ENCODE results near the gene SYNJ2BP.
A peak's percentile ranks its signal among the peaks of the same experiment; 100 is the strongest.
"Not testable (repeated sequence)": the region's sequence is repeated elsewhere in the genome, so short reads cannot be mapped to it uniquely, and the experiment has no call there.

SYNJ2BP gene

DNA sequence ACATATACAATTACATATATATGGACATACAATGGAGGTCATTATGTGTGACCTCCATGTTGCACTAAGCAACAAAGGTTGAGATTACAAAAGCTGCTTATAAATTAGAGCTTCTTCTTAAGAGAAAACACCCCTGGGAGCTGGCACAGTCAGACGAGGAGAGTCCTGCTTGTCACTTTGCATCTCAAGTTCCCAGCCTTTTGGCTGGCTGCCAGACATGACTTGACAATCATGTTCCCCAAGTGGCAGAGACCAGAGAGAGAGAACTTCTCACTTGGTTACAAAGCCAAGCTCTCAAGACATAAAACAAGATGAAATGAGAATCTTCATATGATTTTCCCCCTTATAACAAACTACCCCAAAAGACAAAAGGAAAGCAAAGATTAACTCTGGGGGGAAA lies 8.5 kb upstream of the SYNJ2BP start:
- TF ChIP-seq, protein P1, sequence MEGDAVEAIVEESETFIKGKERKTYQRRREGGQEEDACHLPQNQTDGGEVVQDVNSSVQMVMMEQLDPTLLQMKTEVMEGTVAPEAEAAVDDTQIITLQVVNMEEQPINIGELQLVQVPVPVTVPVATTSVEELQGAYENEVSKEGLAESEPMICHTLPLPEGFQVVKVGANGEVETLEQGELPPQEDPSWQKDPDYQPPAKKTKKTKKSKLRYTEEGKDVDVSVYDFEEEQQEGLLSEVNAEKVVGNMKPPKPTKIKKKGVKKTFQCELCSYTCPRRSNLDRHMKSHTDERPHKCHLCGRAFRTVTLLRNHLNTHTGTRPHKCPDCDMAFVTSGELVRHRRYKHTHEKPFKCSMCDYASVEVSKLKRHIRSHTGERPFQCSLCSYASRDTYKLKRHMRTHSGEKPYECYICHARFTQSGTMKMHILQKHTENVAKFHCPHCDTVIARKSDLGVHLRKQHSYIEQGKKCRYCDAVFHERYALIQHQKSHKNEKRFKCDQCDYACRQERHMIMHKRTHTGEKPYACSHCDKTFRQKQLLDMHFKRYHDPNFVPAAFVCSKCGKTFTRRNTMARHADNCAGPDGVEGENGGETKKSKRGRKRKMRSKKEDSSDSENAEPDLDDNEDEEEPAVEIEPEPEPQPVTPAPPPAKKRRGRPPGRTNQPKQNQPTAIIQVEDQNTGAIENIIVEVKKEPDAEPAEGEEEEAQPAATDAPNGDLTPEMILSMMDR (conservative IDR thresholded peaks at IDR 0.05): no peak
- H3K27ac ChIP-seq: no peak overlapping the region

DNA sequence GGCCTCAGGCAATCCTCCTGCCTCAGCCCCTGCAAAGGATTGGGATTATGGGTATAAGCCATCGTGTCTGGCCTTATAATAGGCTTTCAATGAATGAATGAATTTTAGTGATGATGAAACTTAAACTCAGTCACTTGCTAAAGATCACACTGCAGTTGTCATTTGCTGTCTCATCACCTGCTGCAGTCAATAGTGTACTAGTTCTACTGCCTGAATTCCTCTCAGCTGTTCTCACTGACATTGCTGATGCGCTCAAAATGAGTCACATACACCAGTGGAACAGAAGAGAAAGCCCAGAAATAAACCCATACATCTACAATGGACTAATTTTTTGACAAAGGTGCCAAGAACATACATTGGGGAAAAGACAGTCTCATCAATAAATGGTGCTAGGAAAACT lies 5.6 kb upstream of the SYNJ2BP start:
- H3K27ac ChIP-seq: no peak overlapping the region
- TF ChIP-seq, protein P1 (conservative IDR thresholded peaks at IDR 0.05): no peak

DNA sequence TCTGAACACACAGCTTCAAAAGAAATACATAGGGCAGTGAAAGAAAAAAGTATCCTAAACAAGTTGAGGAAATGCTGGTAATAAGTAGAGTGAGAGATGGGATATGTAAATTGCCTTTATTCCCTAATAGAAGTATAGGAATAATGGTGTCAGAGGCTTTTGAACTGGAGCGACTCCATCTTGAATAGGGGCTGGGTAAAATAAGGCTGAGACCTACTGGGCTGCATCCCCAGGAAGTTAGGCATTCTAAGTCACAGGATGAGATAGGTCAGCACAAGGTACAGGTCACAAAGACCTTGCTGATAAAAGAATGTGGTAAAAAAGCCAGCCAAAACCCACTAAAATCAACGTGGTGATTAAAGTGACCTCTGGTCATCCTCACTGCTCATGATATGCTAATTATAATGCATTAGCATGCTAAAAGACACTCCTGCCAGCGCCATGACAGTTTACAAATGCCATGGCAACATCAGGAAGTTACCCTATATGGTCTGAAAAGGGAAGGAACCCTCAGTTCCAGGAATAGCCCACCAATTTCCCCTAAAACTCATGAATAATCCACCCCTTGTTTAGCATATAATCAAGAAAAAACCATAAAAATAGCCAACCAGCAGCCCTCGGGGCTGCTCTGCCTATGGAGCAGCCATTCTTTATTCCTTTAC lies 2.5 kb upstream of the SYNJ2BP start:
- not testable (repeated sequence) for H3K27ac ChIP-seq

DNA sequence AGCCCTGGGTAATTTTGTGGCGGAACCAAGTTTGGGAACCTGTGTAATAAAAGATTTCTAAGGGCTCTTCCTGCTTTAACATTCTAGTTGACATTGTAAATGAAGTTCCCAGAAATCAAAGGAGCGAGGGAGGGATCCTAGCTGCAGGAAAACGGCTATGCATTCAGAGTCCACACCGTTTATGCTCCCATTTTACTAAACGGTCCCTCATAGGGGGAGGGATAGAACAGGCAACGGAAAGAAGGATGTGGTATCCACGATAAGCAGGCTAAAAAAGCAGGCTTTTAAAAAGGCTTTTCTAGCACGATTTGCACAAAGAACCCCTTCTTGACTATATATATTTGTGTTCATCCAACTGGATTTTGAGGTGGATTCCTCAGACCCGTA lies 559 bp downstream of the SYNJ2BP start:
- H3K27ac ChIP-seq: peak overlapping the region; percentile 81
- TF ChIP-seq, protein P1 (conservative IDR thresholded peaks at IDR 0.05): no peak

DNA sequence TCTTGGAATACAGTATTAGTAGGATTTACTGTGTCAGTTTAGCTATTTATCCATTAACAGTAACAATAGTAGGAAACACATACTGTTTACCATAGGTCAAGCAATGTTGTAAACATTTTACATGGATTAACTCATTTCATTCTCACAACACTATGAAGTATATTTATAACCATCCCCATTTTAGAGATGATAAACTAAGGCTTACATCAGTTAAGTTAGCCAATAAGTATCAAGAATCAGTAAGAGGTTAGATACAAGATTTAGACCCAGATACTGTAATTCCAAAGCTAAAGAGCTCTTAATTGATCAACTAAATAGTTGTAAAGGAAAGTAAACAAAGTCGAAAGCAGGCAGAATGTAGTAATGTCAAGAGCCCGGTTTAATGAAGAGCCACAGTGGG lies 1.1 kb downstream of the SYNJ2BP start:
- TF ChIP-seq, protein P1 (conservative IDR thresholded peaks at IDR 0.05): no peak

DNA sequence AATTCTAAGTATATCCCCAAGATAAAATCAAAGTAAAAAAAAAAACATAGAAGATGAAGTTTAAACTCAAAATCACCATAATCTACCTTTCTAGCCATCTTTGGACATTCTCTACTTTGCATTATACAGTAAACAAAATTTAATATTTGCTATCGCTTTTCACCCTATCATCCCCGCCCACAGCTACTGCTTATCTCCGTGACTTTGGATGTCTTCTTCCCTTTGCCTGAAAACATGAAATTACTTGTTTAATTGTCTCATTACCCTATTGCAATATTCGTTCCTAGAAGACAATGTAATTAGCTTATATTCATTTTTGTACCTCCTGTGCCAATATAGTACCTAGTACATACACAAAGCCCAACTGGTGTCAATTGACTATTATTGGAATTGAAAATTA lies 9.3 kb downstream of the SYNJ2BP start:
- H3K27ac ChIP-seq: no peak overlapping the region
- TF ChIP-seq, protein P1 (conservative IDR thresholded peaks at IDR 0.05): no peak

More for the DNA sequence above, 1.1 kb downstream of the SYNJ2BP start:
- H3K27ac ChIP-seq: peak overlapping the region; percentile 81

DNA sequence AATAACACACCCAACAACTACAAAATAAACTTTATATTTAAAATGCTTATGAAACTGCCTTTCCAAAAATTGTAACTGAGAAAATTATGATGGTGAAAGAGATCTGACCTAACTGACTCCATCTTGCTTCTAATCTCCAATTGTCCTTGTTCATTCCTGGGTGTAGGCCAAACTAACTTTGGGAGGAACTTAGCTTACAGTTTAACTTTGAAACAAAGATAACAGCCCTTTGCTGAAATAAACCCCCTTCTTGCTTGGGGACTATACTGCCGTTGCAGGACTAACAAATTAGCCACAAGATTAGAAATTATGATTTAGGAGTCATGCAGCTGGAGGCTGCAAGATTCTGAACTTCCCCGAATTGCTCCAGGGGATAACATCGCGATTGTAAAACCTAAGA lies 10.7 kb downstream of the SYNJ2BP start:
- not testable (repeated sequence) for H3K27ac ChIP-seq

DNA sequence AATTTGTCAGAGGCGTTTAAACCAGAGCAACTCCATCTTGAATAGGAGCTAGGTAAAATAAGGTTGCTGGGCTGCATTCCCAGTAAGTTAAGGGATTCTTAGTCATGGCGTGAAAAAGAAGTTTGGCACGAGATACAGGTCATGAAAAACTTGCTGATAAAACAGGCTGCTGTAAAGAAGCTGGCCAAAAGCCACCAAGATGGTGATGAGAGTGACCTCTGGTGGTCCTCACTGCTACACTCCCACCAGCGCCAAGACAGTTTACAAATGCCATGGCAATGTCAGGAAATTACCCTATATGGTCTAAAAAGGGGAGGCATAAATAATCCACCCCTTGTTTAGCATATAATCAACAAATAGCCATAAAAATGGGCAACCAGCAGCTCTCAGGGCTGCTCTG lies 13.6 kb downstream of the SYNJ2BP start:
- H3K27ac ChIP-seq: peak overlapping the region; percentile 58
- TF ChIP-seq, protein P1 (conservative IDR thresholded peaks at IDR 0.05): peak; percentile 71

DNA sequence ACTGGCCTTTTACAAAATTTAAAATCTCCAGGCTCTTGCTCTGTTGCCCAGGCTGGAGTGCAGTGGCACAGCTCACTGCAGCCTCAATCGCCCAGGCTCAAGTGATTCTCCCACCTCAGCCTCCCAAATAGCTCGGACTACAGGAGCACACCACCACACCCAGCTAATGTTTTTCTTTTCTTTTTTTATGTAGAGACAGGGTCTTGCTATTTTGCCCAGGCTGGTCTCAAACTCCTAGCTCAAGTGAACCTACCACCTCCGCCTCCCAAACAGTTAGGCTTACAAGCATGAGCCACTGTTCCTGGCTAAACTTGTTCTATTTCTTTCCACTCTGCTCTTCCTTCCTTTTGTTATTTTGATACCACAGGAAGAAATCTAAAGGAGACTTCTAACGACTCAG lies 15.2 kb downstream of the SYNJ2BP start:
- TF ChIP-seq, protein P1 (conservative IDR thresholded peaks at IDR 0.05): no peak

More for the DNA sequence above, 15.2 kb downstream of the SYNJ2BP start:
- H3K27ac ChIP-seq: no peak overlapping the region; the same call in 1 of the 2 replicates
